HG02642 (cell line): ENCODE measurements around the gene RBM19.

Experiments
- ATAC-seq: cut with Tn5 transposase; IDR thresholded peaks from one replicate; pipeline ENCODE4 v1.9.1; 2021; ENCODE audit warnings: mild to moderate bottlenecking; ENCODE audit not compliant: unreplicated experiment, poor library complexity

Gene RBM19

DNA sequence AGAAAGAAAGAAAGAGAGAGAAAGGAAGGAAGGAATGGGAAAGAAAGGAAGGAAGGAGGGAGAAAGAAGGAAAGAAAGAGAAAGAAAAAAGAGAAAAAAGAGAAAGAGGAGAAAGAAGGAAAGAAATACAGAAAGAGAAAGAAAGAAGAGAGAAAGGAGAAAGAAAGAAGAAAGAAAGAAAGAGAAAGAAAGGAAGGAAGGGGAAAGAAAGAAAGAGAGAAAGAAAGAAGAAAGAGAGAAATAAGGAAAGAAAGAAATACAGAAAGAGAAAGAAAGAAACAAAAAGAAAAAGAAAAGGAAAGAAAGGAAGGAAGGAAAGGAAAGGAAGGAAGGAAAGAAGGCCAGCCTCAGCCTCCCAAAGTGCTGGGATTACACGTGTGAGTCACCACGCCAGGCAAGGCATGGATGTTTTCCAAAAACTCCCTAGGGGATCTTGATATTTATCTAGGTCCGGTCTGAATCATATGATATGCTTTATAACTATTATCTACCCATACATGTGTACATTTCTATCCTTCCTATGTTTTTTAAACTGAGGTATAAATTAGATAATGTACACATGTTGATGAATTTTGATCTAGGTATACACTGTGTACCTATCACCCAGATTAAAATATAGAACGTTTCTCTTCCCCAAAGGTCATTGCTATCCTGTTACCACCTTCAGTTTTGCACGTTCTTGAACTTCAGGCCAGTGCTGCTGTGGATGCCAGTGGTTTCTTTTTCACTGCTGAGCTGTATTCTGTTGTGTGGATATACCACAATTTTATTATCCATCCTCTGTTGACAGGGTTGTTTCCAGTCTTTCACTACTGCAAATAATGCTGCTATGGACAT lies 177.9 kb downstream of the RBM19 start:
- no peak for ATAC-seq

DNA sequence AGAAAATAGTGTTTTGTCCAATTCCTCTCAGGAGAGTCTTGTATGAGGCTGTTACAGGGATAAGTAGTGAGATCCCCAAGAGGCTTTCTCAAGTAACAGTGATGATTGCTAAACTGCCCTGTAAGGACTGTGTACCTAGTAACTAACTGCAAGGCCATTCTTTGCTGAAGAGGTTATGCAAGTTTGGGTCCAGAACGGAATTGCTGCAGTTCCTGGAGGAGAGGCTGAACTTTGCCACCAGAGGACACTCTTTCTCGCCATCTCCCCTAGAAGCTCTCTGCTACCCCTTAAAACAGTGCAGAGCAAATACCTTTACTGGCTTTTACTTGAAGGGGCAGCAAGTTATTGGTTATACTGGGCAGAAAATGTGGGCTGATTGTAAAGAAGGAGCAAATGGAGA lies 180.0 kb downstream of the RBM19 start:
- no peak for ATAC-seq

DNA sequence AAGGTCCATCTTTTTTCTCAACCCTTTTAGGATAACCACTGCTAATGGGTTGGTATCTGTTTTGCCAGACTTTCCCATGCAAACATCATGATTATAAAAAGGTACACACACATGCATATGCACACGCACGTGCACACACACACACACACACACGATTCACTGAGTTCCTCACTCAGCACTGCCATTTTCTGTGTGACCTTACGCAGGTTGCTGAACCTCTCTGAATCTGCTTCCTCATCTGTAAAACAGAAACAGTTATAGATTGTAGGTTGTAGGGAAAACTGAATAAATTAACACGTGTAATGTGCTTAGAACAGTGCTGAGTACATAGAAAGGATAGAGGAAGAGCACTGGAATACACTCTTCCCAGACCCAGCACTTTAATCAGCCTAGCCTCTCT lies 182.3 kb downstream of the RBM19 start:
- ATAC-seq: no peak

DNA sequence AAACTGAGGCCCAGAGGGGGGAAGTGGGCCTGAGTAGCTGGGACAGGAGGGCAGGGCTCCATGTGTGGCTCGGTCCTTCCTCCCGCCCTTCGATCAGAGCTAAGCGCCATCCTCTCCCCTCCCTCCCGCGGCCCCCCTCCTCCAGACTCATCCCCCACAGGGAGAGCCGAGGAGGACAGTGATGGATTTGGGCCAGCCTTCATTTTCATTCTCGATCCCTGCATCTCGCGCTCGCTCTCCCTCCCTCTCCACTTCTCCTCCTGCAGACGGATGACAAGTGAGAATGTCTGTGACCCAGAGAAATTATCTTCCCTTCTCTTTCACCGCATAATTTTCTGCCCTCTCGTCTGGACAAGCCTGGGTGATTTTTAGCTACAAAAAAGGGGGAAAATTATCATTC lies 183.3 kb downstream of the RBM19 start:
- no peak for ATAC-seq

DNA sequence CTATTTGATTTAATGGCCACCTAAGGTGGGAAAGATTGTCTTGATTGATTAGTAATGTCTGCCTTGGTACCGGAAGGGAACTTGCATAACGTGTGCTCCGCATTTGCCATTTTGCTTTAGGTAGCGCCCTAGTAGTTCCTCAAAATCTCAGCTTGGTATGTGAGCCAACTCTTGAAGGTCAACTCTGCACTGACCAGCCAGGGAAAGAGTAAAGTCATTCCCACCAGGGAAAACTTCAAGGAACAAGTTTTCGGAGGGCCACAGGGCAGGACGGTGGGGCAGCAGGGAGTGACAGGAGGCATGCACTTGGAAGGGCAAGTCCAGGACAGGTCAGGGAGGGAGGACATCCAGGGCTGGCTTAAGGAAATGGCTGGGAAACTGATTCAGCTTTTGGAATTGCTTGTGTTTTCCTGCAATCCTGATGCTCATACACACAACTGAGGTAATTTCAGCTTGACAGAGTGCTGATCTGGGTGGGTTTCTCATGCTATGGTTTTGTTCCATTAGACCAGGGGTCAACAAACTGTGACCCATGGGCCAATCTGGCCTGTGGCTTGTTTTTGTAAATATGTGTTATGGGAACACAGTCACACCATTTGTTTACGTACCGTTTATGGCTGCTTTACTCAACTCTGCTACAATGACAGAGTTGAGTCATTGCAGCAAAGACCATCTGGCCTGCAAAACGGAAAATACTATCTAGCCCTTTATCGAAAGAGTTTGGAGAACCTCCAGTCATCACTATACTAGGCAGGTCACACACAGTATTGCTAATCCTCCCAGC lies 184.5 kb downstream of the RBM19 start:
- no peak for ATAC-seq

DNA sequence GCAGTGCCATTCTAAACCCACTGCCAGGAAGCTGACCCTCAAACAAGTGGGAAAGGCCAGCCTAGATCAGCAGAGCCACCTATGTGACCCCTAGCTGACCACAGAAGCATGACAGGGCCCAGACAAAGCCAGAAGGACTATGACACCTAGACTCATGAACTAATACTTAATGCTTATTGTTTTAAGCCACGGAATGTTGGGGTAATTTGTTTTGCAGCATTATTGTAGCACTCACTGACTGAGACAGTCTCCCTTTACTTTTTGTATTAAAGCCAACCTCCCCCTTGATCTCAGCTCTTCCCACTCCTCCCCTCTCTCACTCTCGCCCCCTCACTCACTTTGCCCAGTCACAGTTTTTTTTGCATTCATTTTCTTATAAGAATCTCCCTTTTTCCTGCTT lies 186.4 kb downstream of the RBM19 start:
- ATAC-seq: no peak

DNA sequence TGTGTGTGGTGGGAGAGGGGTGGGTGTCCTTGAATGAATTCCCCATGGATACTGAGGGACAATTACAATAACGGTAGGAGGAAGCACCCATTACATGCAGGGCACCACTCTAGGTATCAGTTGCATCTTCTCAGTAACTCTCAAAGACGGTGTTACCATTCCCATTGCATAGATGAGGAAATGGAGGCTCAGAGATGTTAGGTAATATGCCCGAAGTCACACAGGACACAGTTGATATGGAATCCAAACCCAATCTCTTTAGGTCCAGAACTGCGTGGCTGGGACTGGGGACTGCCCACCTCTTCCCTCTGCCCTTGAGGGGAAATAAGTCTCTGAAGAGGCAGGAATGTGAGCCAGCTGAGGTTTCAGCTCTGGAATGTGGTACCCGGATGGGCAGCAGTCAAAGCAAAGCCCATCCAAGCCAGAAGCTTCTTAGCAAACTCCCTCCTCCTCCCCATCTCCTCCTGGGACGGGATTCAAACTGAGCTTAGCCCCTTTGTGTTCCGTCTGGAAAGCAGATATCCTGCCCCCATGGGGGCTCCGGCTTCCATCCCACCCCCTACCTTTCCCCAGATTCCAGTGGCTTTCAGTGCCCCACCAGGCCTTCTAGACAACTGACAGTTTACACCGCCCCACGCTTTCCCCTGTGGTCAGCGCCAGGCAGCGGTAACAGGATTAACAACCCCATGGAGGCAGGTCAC lies 187.5 kb downstream of the RBM19 start:
- ATAC-seq: no peak

DNA sequence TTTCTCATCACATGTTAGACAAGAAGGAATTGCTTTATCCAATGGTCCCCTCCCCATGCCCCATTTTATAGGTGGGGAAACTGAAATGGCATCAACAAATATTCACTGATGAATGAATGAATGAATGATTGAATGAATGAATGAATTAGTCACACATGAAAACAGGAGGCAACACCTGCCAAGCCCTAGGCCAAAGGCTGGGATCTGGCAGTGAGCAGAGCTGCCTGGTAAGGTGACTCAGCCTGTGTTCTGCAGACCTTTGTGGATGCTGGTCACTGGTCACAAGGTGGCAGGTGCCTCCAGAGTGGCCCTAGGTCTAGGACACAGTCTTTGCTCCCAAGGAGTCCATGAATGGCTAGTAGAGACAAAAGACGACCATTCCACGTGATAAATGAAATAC lies 188.4 kb downstream of the RBM19 start:
- ATAC-seq: no peak

DNA sequence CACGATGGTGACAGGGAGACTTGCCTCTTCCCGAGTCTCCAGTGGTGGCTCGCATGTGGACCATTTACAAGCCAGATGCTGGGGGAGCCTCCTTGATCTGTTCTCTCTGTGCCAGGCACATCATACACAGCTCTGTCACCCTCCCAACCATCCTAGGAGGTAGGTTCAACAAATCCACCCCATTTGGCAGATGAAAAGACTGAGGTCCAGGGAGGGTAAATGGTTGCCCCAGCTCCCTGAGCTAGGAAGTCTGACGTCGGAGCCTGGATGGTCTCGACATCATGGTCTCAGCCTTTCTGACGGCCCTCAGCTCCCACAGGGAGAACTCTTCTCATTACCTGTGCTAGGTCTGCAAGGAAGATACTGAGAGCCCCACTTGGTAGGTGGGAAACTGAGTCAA lies 189.6 kb downstream of the RBM19 start:
- no peak for ATAC-seq

DNA sequence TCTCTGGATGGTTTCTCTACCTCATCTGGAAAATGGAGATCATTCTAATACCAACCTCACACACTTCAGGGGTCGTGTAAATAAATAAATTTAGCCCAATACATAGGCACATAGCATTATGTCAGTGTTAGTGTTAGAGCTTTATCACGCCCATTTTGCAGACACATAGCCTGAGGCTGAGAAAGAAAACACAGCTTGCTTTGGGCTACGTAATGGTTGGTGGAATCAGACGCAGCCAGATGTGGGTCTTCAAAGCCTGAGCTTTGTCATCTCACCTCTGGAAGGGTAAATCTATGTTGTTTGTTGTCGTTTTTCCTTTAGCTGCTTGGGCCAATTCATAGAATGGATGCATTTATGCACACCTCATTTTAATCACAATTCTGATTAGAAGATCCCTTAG lies 191.6 kb downstream of the RBM19 start:
- no peak for ATAC-seq

DNA sequence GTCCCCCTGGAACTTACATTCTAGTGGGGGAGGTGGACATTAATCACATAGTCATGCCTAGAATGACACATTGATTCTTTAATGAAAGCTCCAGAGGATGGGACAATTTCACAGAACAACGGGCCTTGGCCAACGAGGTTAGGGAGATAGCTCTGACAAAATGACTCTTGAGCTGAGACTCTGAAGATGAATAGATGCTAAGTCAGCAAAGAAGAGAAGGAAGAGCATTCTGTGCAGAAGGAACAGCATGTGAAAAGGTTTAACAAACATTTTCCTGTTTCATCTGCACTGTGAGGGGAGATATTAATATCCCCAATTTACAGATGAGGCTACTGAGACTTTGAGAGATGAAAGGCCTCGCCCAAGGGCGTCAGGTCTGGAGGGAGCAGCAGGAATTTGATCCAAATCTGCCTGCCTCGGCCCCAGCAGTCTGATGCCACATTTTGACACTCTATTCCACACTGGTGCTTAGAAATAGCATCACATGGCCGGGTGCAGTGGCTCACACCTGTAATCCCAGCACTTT lies 193.6 kb downstream of the RBM19 start:
- no peak for ATAC-seq

DNA sequence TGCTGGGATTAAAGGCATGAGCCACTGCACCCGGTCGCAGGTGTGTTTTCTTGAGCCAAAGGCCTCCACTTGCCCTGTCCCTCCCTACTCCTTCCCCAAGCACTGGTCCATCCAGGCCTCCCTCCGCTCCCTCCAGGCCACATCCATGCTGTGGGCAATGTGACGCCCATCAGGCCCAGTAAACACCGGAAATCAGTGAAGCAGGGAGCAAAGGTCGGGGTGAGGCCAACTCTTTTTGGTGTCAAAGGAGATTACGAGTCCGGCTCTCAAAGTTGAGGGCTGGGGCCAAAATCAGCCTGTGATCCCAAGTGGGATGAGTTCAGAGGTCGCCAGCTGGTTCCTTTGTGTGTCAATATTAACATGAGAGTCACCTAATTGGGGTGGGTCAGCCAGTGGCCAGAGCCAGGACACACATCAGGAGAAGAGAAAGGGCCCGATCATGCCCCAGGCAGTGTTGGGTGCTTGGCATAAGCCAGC lies 195.7 kb downstream of the RBM19 start:
- ATAC-seq: no peak

DNA sequence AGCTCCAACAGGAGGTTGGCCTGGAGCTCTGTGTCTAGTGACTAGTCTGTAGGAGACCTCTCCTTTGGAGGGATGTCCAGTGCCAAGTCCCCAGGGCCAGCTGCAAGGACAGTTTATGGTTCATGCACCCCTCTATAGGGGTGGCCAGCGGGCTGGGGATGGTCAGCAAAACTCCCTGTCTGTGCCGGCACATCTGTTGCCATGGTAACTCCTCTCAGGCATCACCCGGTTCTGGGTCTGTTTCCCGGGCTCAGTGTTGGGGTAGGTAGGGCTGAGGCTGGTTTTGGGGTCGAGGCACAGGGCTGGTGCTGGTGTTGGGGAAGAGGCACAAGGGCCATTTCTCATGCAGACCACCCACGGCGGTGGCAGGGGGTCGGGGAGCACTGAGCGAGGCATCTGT lies 196.8 kb downstream of the RBM19 start:
- ATAC-seq: no peak

DNA sequence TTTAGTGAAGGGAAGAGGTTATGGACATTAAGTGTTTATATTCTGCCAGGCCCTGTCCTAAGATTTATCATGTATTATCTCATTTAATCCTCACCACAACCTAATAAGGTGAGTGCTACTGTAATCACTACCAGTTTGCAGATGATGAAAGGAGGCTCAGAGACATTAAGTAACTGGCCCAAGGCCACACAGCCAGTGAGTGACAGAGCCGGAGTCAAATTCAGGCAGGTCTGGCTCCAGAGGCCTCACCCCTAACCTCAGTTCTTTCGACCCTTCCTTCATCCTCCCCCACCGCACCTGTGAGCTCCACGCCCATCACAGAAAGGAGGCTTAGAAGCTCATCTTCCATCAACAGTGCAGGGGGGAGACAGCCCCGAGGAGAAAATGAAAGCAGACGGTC lies 197.3 kb downstream of the RBM19 start:
- ATAC-seq: no peak

DNA sequence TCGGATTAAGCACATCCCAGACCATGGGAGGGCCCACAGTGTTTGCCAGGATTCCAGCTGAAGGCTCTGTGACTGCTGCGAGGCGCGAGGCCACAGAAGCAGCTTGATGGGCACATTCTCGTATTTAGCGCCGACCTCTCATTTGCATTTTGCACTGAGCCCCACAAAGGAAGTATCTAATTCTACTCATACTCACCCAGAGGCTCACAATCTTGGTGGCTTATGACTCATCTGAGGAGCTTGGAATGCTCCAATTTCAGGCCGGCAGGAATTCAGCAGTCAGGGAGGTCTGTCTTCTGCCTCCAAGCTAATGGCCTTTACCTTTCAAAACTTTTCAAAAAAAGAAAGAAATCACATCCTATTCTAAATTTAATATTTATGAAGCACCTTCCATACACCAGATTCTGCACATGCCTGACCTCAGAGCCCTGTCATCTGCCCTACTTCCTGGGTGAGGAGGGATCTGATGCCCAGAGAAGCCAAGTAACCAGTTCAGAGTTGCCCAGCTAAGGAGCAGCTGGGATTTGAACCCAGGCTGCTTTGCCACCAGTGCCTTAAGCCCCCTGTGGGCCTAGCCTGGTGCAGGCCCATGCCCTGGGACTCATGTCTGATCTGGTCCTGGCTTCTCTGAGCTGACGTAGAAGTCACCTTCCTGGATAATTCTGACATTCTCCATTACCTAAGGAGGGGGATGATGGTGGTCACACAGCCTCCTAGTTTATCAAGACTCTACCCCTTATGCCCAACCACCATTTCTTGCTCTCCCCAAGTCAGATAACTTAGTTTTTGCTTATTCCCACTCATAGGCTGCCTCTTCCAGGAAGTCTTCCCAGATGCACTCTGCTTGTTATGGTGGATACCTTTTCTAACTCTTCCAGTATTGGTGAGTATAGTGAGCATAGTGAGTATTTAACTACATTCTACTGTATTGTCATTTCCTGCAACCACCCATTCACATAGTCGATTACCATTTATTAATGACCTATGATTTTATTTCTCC lies 198.9 kb downstream of the RBM19 start:
- no peak for ATAC-seq
